Neuronal stem cell (in vitro differentiated cells): ENCODE data around the gene IL18BP.

Experiments used
- DNase-seq: peaks from one replicate; pipeline ENCODE4 v3.0.0-alpha.2; 2013; ENCODE audit warnings: low spot score
- H2AFZ ChIP-seq: one replicate; pipeline ENCODE4 v1.6.1; 2013; ENCODE audit warnings: mild to moderate bottlenecking, low read length, inconsistent platforms
- H2AK5ac ChIP-seq: 2 replicates; pipeline ENCODE4 v1.6.1; 2013; ENCODE audit warnings: low read depth, mild to moderate bottlenecking, inconsistent platforms, low read length, moderate library complexity, mixed read lengths
- H2BK120ac ChIP-seq: 2 replicates; pipeline ENCODE4 v1.6.1; 2013; ENCODE audit warnings: low read depth, mild to moderate bottlenecking, inconsistent platforms, low read length, moderate library complexity, mixed read lengths
- H2BK12ac ChIP-seq: one replicate; pipeline ENCODE4 v1.6.1; 2013; ENCODE audit warnings: low read length, inconsistent platforms
- H2BK15ac ChIP-seq: 2 replicates; pipeline ENCODE4 v1.6.1; 2013; ENCODE audit warnings: mild to moderate bottlenecking, low read length, inconsistent platforms, mixed read lengths
- H2BK5ac ChIP-seq: one replicate; pipeline ENCODE4 v1.6.1; 2013; ENCODE audit warnings: inconsistent platforms, mild to moderate bottlenecking, low read length, moderate library complexity
- H3K14ac ChIP-seq: one replicate; pipeline ENCODE4 v1.6.1; 2013; ENCODE audit warnings: low read length, inconsistent platforms
- H3K18ac ChIP-seq: 2 replicates; pipeline ENCODE4 v1.6.1; 2013; ENCODE audit warnings: low read length, inconsistent platforms
- H3K23ac ChIP-seq: 2 replicates; pipeline ENCODE4 v1.6.1; 2013; ENCODE audit warnings: low read depth, mild to moderate bottlenecking, mixed read lengths, low read length, inconsistent platforms; ENCODE audit not compliant: poor library complexity
- H3K27ac ChIP-seq: replicated peaks from 3 replicates; pipeline ENCODE4 v1.5.1; 2013; ENCODE audit warnings: low read length, inconsistent platforms
- H3K27me3 ChIP-seq, 3 experiments: 2 replicates each; pipeline ENCODE4 v1.6.1; 2013; ENCODE audit warnings: low read length in 3 of 3, mild to moderate bottlenecking in 2 of 3, inconsistent platforms in 1 of 3, low read depth in 1 of 3, mixed read lengths in 1 of 3, moderate library complexity in 1 of 3; ENCODE audit not compliant: control insufficient read depth in 3 of 3, insufficient read depth in 3 of 3
- H3K36me3 ChIP-seq, 2 donors: replicated peaks in 1 of 2; 2 replicates each; pipeline ENCODE4 v1.6.1; 2013; ENCODE audit warnings: low read length in 2 of 2; ENCODE audit not compliant: control insufficient read depth in 2 of 2, insufficient read depth in 2 of 2
- H3K4ac ChIP-seq: 2 replicates; pipeline ENCODE4 v1.6.1; 2013; ENCODE audit warnings: inconsistent platforms, mild to moderate bottlenecking, low read length, moderate library complexity
- H3K4me1 ChIP-seq, 2 donors: 1 replicate in 1 of 2; 2 replicates in 1 of 2; pipeline ENCODE4 v1.6.1; 2013; ENCODE audit warnings: low read length in 2 of 2, low read depth in 1 of 2; ENCODE audit not compliant: control insufficient read depth in 2 of 2, insufficient read depth in 1 of 2
- H3K4me2 ChIP-seq: one replicate; pipeline ENCODE4 v1.6.1; 2013; ENCODE audit warnings: mild to moderate bottlenecking, low read length, inconsistent platforms; ENCODE audit not compliant: insufficient read depth, poor library complexity, severe bottlenecking
- H3K4me3 ChIP-seq, 2 donors: 2 replicates each; pipeline ENCODE4 v1.5.1; 2013; ENCODE audit warnings: low read length in 2 of 2, mild to moderate bottlenecking in 2 of 2, inconsistent platforms in 1 of 2, moderate library complexity in 1 of 2
- H3K79me1 ChIP-seq: one replicate; pipeline ENCODE4 v1.6.1; 2013; ENCODE audit warnings: low read depth, mild to moderate bottlenecking, inconsistent platforms, low read length, moderate library complexity
- H3K9ac ChIP-seq: one replicate; pipeline ENCODE4 v1.6.1; 2013; ENCODE audit warnings: mild to moderate bottlenecking, low read depth, low read length, inconsistent platforms; ENCODE audit not compliant: poor library complexity
- H3K9me3 ChIP-seq, 2 donors: replicated peaks in 1 of 2; 2 replicates each; pipeline versions ENCODE3 to v1.6.1; 2013; ENCODE audit warnings: low read length in 2 of 2, mild to moderate bottlenecking in 2 of 2, inconsistent platforms in 1 of 2, low read depth in 1 of 2, mixed read lengths in 1 of 2, moderate library complexity in 1 of 2; ENCODE audit not compliant: control insufficient read depth in 2 of 2, insufficient read depth in 1 of 2
- H4K8ac ChIP-seq: one replicate; pipeline ENCODE4 v1.6.1; 2013; ENCODE audit warnings: low read depth, mild to moderate bottlenecking, inconsistent platforms, low read length, moderate library complexity
- H4K91ac ChIP-seq: one replicate; pipeline ENCODE4 v1.6.1; 2013; ENCODE audit warnings: low read length, low read depth, mild to moderate bottlenecking, inconsistent platforms; ENCODE audit not compliant: poor library complexity
- WGBS, 2 donors: extraction: QIAGEN DNeasy Blood & Tissue Kit; methylation state at CpG; one replicate each; pipeline ENCODE4 v1.1.7; 2013; ENCODE audit warnings: missing lambda C conversion rate in 2 of 2, mixed read lengths in 1 of 2; ENCODE audit not compliant: insufficient read length in 2 of 2, insufficient replicate concordance in 1 of 2; ENCODE audit errors: extremely low coverage in 2 of 2; 5-methylcytosine and 5-hydroxymethylcytosine counted together

IL18BP gene

GRCh38 chr11:71979602-71980001, 19.1 kb upstream of the IL18BP start:
- no peak overlapping the region for H2AK5ac ChIP-seq
- peaks cover 0 to 6% of the 10 kb centered on the region in 2 donors for H3K9me3 ChIP-seq
- no peak overlapping the region for H2BK15ac ChIP-seq
- H3K4me3 ChIP-seq = no peak overlapping the region
- no peak overlapping the region for H3K27ac ChIP-seq
- H3K23ac ChIP-seq = no peak overlapping the region
- no peak overlapping the region for H2AFZ ChIP-seq
- no peak overlapping the region for H2BK12ac ChIP-seq
- H3K14ac ChIP-seq = no peak overlapping the region
- H3K9ac ChIP-seq = no peak overlapping the region
- no peak overlapping the region for H2BK5ac ChIP-seq
- H3K4me2 ChIP-seq = no peak overlapping the region
- H3K79me1 ChIP-seq = no peaks in the 10 kb centered on the region
- H3K27me3 ChIP-seq = no peaks in the 10 kb centered on the region
- H3K18ac ChIP-seq = no peak overlapping the region
- H2BK120ac ChIP-seq = no peak overlapping the region
- no peak overlapping the region for H4K8ac ChIP-seq
- no peaks in the 10 kb centered on the region for H3K4me1 ChIP-seq
- H3K4ac ChIP-seq = no peak overlapping the region
- no peak overlapping the region for H4K91ac ChIP-seq
- peaks cover 0 to 78% of the 10 kb centered on the region in 2 donors for H3K36me3 ChIP-seq
- DNase-seq = no peak
- no CpG with 5 or more reads among the region's 3 CpGs for WGBS, 2 donors

- Histone ChIP-seq H3K36me3 (peaks cover 9 to 85% of the 10 kb centered on the region in 2 donors), H3K14ac (no peak overlapping the region), H3K9ac (no peak overlapping the region), H3K9me3 (no peaks in the 10 kb centered on the region), H4K8ac (no peak overlapping the region), H3K4me2 (no peak overlapping the region), H3K27me3 (no peaks in the 10 kb centered on the region), H3K79me1 (peaks cover 2% of the 10 kb centered on the region), H3K4ac (no peak overlapping the region), H4K91ac (no peak overlapping the region), H3K4me3 (no peak overlapping the region), H2AK5ac (no peak overlapping the region), H3K4me1 (no peaks in the 10 kb centered on the region), H3K27ac (no peak overlapping the region), H2BK120ac (no peak overlapping the region), H2BK12ac (no peak overlapping the region), H3K23ac (no peak overlapping the region), H3K18ac (no peak overlapping the region), H2BK15ac (no peak overlapping the region), H2AFZ (no peak overlapping the region), H2BK5ac (no peak overlapping the region)
- no peak for DNase-seq
- no CpG with 5 or more reads among the region's 2 CpGs for WGBS, 2 donors
Observed at GRCh38 chr11:71986131-71986530, 12.6 kb upstream of the IL18BP start.

GRCh38 chr11:71987521-71987920, 11.2 kb upstream of the IL18BP start:
- H3K9ac ChIP-seq = no peak overlapping the region
- no peak overlapping the region for H3K27ac ChIP-seq
- no peak overlapping the region for H2BK5ac ChIP-seq
- H3K4me3 ChIP-seq = no peak overlapping the region
- no peak overlapping the region for H2BK12ac ChIP-seq
- H3K27me3 ChIP-seq = no peaks in the 10 kb centered on the region
- H2AFZ ChIP-seq = no peak overlapping the region
- H2AK5ac ChIP-seq = no peak overlapping the region
- no peak overlapping the region for H3K18ac ChIP-seq
- H3K79me1 ChIP-seq = peaks cover 2% of the 10 kb centered on the region
- DNase-seq = no peak
- no peak overlapping the region for H3K4me2 ChIP-seq
- no peak overlapping the region for H3K23ac ChIP-seq
- H2BK120ac ChIP-seq = no peak overlapping the region
- no peaks in the 10 kb centered on the region for H3K4me1 ChIP-seq
- H4K8ac ChIP-seq = no peak overlapping the region
- H3K36me3 ChIP-seq = peaks cover 9 to 80% of the 10 kb centered on the region in 2 donors
- no CpG with 5 or more reads among the region's 2 CpGs for WGBS, 2 donors
- no peak overlapping the region for H3K14ac ChIP-seq
- no peak overlapping the region for H2BK15ac ChIP-seq
- no peaks in the 10 kb centered on the region for H3K9me3 ChIP-seq
- no peak overlapping the region for H3K4ac ChIP-seq
- no peak overlapping the region for H4K91ac ChIP-seq

DNA sequence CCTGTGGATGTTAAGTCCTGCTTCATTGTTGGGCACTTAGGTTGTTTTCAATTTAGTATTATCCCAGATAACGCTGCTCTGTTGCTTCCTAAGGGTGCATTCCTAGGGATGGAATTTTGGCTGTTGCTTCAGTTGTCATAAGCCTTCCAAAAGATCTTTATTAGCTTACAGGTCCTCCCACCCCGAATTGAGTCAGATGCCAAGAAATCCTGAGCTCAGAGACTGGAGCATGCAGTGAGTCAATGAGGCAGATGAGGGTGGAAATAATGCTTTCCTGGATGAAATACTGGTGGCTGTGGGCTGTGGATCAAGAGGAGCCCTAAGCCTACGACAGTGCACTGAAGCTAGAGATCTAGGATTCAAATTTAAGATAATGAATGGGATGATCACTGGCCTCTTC, 10.7 kb upstream of the IL18BP start:
- Histone ChIP-seq H3K9ac (no peak overlapping the region), H2AFZ (no peak overlapping the region), H3K4ac (no peak overlapping the region), H3K23ac (no peak overlapping the region), H4K8ac (no peak overlapping the region), H2BK15ac (no peak overlapping the region), H4K91ac (no peak overlapping the region), H3K4me3 (no peak overlapping the region), H3K36me3 (peaks cover 9 to 75% of the 10 kb centered on the region in 2 donors), H2BK12ac (no peak overlapping the region), H3K14ac (no peak overlapping the region), H3K4me2 (no peak overlapping the region), H3K27ac (no peak overlapping the region), H3K9me3 (no peaks in the 10 kb centered on the region), H3K27me3 (no peaks in the 10 kb centered on the region), H2BK120ac (no peak overlapping the region), H2BK5ac (no peak overlapping the region), H2AK5ac (no peak overlapping the region), H3K18ac (no peak overlapping the region), H3K79me1 (peaks cover 2% of the 10 kb centered on the region), H3K4me1 (no peaks in the 10 kb centered on the region)
- no CpG with 5 or more reads among the region's 3 CpGs for WGBS, 2 donors
- no peak for DNase-seq
